IPS-NIHi11 (cell line): ENCODE measurements around the gene PARP11.

Experiments used
- DNase-seq: peaks from one replicate; pipeline ENCODE4 v3.0.0; 2012; ENCODE audit warnings: mixed read lengths, low spot score

Gene PARP11

GRCh38 chr12:3872800-3873636 lies at the start of gene PARP11:
PARP11 (minus strand) TSS chr12:3873399; CDS start chr12:3873229, 170 bp downstream.
- DNase-seq, result peak; percentile 95

GRCh38 chr12:3922033-3922432 lies 48.8 kb upstream of the PARP11 start:
- no peak for DNase-seq

GRCh38 chr12:3921526-3921925 lies 48.3 kb upstream of the PARP11 start:
- DNase-seq, result no peak

DNA sequence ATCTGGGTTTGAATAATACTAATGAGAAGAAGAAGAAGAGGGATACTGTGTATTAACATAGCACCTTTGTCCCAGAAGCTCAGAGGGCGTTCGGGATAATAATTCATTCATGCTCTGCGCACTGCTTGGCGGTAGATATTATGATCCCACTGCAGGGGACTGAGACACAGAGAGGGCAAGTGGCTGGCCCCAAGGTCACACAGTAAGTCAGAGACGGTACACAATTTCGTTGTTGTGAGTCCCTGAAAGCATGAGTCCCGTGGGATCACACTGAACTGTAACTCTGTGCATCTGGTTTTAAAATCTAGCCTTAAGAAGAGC lies 47.9 kb upstream of the PARP11 start:
- no peak for DNase-seq

GRCh38 chr12:3920351-3921150 lies 47.4 kb upstream of the PARP11 start:
- DNase-seq, result no peak

DNA sequence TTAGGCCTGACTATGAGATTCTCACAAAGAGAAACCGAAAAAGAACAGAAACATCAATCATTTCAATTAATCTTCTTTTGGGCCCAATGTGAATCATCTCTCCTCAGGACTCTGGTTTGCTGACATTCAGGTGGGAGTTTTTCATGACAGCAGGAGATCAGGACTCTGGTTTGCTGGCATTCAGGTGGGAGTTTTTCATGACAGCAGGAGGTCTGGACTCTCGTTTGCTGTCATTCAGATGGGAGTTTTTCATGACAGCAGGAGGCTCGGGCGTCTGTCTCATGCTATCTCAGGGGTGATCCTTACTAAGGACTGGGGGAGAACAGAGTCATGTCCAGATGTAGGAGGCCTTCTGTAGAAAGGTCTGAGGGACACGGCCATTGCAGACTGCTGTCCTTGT lies 40.1 kb upstream of the PARP11 start:
- no peak for DNase-seq

GRCh38 chr12:3912863-3913262 lies 39.7 kb upstream of the PARP11 start:
- no peak for DNase-seq

DNA sequence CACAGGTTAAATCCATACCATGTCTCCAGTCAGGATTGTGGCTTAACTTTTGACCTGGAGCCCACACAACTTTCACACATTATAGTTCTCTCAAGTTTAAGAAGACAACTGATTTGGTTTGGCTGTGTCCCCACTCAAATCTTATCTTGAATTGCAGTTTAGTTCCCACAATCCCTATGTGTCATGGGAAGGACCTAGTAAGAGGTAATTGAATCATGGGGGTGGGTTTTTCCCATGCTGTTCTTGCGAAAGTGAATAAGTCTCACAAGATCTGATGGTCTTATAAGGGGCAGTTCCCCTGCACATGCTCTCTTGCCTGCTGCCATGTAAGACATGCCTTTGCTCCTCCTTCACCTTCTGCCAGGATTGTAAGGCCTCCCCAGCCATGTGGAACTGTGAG lies 38.2 kb upstream of the PARP11 start:
- no peak for DNase-seq

- DNase-seq, result no peak
Observed at GRCh38 chr12:3905664-3906063, 32.5 kb upstream of the PARP11 start.

DNA sequence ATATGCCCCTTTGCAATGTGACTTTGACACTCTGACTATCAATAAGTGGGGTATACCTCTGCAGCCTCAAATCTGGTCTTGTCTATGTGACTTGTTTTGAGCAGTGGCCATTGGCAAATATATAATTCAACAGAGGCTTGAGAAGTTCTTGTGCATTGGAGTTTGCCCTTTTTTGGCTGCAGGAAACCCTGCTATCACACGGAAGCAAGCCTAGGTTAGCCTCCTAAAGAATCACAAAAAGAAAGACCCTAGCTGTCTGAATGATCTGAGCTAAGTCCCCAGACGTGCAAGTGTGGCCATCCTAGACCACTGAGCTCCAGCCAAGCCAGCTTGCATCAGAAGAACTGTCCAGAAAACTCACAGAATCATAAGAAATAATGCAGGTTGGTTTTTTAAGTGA lies 31.8 kb upstream of the PARP11 start:
- DNase-seq, result no peak

- no peak for DNase-seq
Observed at GRCh38 chr12:3902921-3903320, 29.7 kb upstream of the PARP11 start.

- no peak for DNase-seq
Observed at GRCh38 chr12:3901116-3901515, 27.9 kb upstream of the PARP11 start.

DNA sequence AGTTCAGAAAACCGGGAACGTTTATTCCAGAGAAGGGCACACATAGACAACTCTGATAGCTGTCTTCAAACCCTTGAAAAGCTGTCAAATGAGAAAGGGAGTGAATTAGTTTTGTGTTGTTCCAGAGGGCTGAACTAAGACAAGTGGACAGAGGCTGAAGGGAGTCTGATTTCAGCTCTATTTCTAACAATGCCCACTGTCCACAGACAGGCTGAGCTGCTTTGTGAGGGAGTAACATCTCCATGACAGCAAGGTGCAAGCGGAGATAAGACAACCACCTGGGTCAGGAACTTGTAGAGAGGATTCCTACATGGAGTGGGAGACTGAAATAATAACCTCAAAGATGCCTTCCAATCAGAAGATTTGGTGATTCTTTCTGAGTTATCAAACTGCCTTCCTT lies 25.6 kb upstream of the PARP11 start:
- DNase-seq, result no peak

GRCh38 chr12:3897371-3897971 lies 24.3 kb upstream of the PARP11 start:
- DNase-seq, result no peak

DNA sequence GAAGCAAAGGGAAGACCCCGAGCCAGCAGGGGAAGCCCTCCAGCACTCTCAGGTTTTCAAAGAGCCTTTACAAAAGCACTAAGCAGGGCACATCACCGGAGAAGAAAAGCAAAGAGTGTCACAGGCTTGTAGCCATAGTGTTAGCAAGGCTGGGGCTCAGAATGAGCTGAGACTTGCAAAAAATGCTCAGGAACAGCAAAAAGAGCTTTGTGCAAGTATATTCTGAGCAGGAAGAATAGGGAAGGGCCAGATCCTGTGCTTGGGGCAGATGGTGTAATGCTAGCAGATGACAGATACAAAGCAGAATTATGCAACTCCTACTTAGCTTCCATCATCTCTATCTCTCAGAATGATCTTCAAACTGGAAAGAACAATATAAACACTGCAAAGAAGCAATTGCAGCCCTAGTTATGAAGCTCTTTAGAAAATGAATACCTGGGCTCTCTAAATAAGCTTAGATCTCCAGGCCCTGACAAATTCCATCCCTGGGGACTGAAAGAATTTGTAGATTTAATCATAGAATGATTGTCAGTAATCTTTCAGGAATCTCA lies 23.7 kb upstream of the PARP11 start:
- no peak for DNase-seq

GRCh38 chr12:3896356-3896755 lies 23.2 kb upstream of the PARP11 start:
- DNase-seq, result no peak

- DNase-seq, result no peak
Observed at GRCh38 chr12:3892631-3893030, 19.4 kb upstream of the PARP11 start.

DNA sequence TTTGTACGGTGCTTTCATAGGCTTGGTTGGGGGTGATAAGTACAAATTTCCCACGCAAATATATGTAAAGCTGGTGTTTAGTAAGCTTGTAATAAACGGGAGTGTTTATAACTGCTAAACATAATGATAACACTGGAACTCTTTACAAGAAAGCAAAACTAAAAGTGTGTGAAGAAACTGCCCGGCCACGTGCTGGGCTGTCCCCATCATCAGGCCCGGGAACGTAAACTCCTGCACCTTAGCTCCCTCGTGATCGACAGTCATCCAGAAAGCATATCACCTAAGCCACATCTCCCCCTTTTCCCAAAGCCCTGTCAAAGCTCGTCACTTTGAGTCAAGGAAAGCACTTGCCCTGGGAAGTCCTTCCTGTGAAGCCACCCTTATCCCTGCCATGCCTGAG lies 18.0 kb upstream of the PARP11 start:
- no peak for DNase-seq

DNA sequence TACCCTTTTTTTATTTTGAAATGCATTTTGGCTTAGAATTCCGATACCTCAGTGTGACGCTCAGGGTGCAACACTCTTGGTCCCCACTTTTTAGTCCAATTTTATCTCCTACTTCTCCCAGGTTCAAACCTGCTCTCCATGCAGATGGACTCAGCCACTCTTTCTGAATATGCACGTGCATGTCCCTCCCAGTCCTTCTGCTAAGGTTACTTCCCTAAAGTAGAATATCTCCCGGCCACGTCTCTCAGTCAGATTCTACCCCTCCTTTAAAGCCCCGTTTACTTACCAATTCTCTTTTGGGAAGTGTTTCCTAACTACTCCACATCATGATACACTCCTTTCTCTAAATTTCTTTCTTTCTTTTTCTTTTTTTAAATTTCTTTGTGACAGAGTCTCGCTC lies 15.5 kb upstream of the PARP11 start:
- DNase-seq, result no peak

GRCh38 chr12:3885277-3886094 lies 12.3 kb upstream of the PARP11 start:
- peak; percentile 20 for DNase-seq

- no peak for DNase-seq
Observed at GRCh38 chr12:3884671-3885070, 11.5 kb upstream of the PARP11 start.
